GM21367 (cell line): ENCODE data around the gene CCN2.
"Not testable (repeated sequence)": the region's sequence is repeated elsewhere in the genome, so short reads cannot be mapped to it uniquely, and the experiment has no call there.

Experiments
- ATAC-seq: cut with Tn5 transposase; IDR thresholded peaks from one replicate; pipeline ENCODE4 v1.9.1; 2021; ENCODE audit not compliant: unreplicated experiment

The CCN2 gene

GRCh38 chr6:131910956-131911355, 40.2 kb downstream of the CCN2 start:
- no peak for ATAC-seq

- ATAC-seq = no peak
Observed at GRCh38 chr6:131910219-131910589, 41.0 kb downstream of the CCN2 start.

GRCh38 chr6:131909408-131910218, 41.6 kb downstream of the CCN2 start:
- ATAC-seq = peak; percentile 99

- ATAC-seq = not testable (repeated sequence)
Observed at GRCh38 chr6:131908787-131909186, 42.4 kb downstream of the CCN2 start.

GRCh38 chr6:131903734-131904133, 47.4 kb downstream of the CCN2 start:
- ATAC-seq = not testable (repeated sequence)

- not testable (repeated sequence) for ATAC-seq
Observed at GRCh38 chr6:131901326-131901873, 49.8 kb downstream of the CCN2 start.

GRCh38 chr6:131900231-131900630, 50.9 kb downstream of the CCN2 start:
- ATAC-seq = no peak

- ATAC-seq = no peak
Observed at GRCh38 chr6:131898718-131899117, 52.5 kb downstream of the CCN2 start.
